Breast epithelium (tissue), 4 donors: ENCODE data around the gene COX5B. TPM values are rescaled to one million over a fixed set of nuclear protein-coding genes. Genes with fewer than 3 reads are reported as not detected.

Experiments
- DNase-seq, 2 donors: peaks; one replicate each; pipeline ENCODE4 v3.0.0-alpha.2; 2019; ENCODE audit warnings: low spot score in 2 of 2
- H3K27ac ChIP-seq, 2 donors: fragments of 200-600 bp; sonication (generic) in 1 of 2; one replicate each; pipeline ENCODE4 v1.5.1; 2016 to 2019; ENCODE audit warnings: mild to moderate bottlenecking in 1 of 2
- H3K27me3 ChIP-seq, 2 donors: fragments of 200-600 bp; sonication (generic) in 1 of 2; one replicate each; pipeline versions ENCODE4 v1.5.1 to v1.6.0; 2017 to 2019; ENCODE audit warnings: control low read depth in 1 of 2, mild to moderate bottlenecking in 1 of 2
- H3K36me3 ChIP-seq: fragments of 200-600 bp; one replicate; pipeline ENCODE4 v1.5.1; 2019
- H3K4me1 ChIP-seq, 2 donors: fragments of 200-600 bp; sonication (generic); one replicate each; pipeline ENCODE4 v1.5.1; 2016 to 2019; ENCODE audit warnings: control low read depth in 1 of 2
- H3K4me3 ChIP-seq, 3 donors: fragments of 200-600 bp; sonication (generic); 1 replicate in 2 of 3; 2 replicates in 1 of 3; pipeline ENCODE4 v1.5.1; 2016 to 2019; ENCODE audit warnings: mild to moderate bottlenecking in 3 of 3, moderate library complexity in 2 of 3
- H3K9me3 ChIP-seq, 2 donors: fragments of 200-600 bp; sonication (generic) in 1 of 2; one replicate each; pipeline ENCODE4 v1.5.1; 2016 to 2019; ENCODE audit warnings: control low read depth in 1 of 2
- POLR2A ChIP-seq: fragments of 450-650 bp; IDR thresholded peaks from one replicate; pipeline ENCODE4 v1.6.1; 2016; ENCODE audit warnings: antibody characterized with exemption, mild to moderate bottlenecking, moderate library complexity
- POLR2AphosphoS5 ChIP-seq, 3 donors: sonication (generic); formaldehyde crosslinking; IDR thresholded peaks; one replicate each; pipeline ENCODE4 v1.6.1; 2017; ENCODE audit warnings: antibody characterized with exemption in 3 of 3
- intact Hi-C: fragments of 100-400 bp; cut with DNase I; formaldehyde crosslinking; loops from one replicate; pipeline ENCODE4 v1.15.1; 2023; ENCODE audit warnings: low total_unique reads
- total RNA-seq, 3 donors: library from RNA; depleted of rRNA; stranded (reverse); fragments of >200 nt; gene quantifications; one replicate each; pipeline ENCODE4 v1.1.0, GENCODE V29; 2016
- TF ChIP-seq, protein P1 (sequence below), 3 donors: fragments of 450-650 bp; IDR thresholded peaks; one replicate each; pipeline ENCODE4 v1.5.1; 2016 to 2017; ENCODE audit warnings: antibody characterized with exemption in 3 of 3, mild to moderate bottlenecking in 3 of 3, moderate library complexity in 3 of 3

The COX5B gene
- total RNA-seq, 3 donors from 2014 or later: 352 to 396 (median 362) TPM

GRCh38 chr2:97673182-97673914 lies 27.5 kb downstream of the COX5B start:
- no peak for DNase-seq
- Histone ChIP-seq H3K36me3 (no peaks in the 10 kb centered on the region), H3K27ac (no peak overlapping the region), H3K27me3 (no peaks in the 10 kb centered on the region), H3K4me3 (no peak overlapping the region), H3K4me1 (no peaks in the 10 kb centered on the region), H3K9me3 (no peaks in the 10 kb centered on the region)
- intact Hi-C loops: no loop called here
- TF ChIP-seq, protein P1, sequence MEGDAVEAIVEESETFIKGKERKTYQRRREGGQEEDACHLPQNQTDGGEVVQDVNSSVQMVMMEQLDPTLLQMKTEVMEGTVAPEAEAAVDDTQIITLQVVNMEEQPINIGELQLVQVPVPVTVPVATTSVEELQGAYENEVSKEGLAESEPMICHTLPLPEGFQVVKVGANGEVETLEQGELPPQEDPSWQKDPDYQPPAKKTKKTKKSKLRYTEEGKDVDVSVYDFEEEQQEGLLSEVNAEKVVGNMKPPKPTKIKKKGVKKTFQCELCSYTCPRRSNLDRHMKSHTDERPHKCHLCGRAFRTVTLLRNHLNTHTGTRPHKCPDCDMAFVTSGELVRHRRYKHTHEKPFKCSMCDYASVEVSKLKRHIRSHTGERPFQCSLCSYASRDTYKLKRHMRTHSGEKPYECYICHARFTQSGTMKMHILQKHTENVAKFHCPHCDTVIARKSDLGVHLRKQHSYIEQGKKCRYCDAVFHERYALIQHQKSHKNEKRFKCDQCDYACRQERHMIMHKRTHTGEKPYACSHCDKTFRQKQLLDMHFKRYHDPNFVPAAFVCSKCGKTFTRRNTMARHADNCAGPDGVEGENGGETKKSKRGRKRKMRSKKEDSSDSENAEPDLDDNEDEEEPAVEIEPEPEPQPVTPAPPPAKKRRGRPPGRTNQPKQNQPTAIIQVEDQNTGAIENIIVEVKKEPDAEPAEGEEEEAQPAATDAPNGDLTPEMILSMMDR (IDR thresholded peaks at IDR 0.05): no peak

GRCh38 chr2:97673915-97674283 lies 28.0 kb downstream of the COX5B start:
- Histone ChIP-seq H3K4me3 (no peak overlapping the region), H3K27me3 (no peaks in the 10 kb centered on the region), H3K4me1 (no peaks in the 10 kb centered on the region), H3K9me3 (no peaks in the 10 kb centered on the region), H3K36me3 (no peaks in the 10 kb centered on the region), H3K27ac (no peak overlapping the region)
- intact Hi-C loops: no loop called here
- DNase-seq: no peak
- TF ChIP-seq, protein P1 (IDR thresholded peaks at IDR 0.05): no peak
- TF ChIP-seq POLR2AphosphoS5 (IDR thresholded peaks at IDR 0.05) (no peak), POLR2A (no peak)

DNA sequence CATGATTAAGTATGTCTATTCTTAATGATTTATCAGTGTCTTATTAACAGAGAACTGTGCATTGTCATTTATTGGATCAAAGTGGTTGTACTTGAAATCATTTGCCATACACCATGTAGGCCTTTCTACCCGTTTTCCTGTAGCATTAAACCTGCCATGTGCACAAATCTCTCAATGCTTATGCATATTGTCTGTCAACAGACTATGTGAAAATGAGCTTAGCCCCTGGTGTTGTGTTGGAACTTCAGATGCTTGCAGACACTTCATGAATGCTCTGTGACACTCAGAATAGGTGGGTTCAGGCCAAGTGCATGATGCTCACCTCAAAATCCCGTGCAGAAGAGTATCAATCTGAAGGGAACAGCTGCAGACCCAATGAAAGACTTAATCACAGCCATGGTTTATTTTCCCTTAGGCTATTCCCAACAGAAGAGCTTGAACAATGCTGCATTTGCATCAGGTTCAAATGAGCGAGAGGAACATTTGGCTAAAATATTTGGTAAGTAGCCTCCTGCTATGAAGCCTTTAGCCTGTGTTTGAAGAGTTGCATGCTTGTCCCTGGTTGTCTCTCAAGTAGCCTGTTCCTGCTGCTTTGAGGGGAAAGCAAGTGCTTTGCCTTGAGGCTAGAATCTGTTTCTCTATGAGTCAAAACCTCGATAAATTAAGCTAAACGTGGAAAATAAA lies 29.7 kb downstream of the COX5B start:
- Histone ChIP-seq H3K4me1 (no peaks in the 10 kb centered on the region), H3K9me3 (no peaks in the 10 kb centered on the region), H3K27me3 (no peaks in the 10 kb centered on the region), H3K27ac (no peak overlapping the region), H3K36me3 (no peaks in the 10 kb centered on the region), H3K4me3 (no peak overlapping the region)
- DNase-seq: no peak
- TF ChIP-seq, protein P1 (IDR thresholded peaks at IDR 0.05): no peak
- TF ChIP-seq POLR2AphosphoS5 (IDR thresholded peaks at IDR 0.05) (no peak), POLR2A (no peak)
- intact Hi-C loops: no loop called here

- Histone ChIP-seq H3K27ac (no peak overlapping the region), H3K4me3 (no peak overlapping the region), H3K27me3 (no peaks in the 10 kb centered on the region), H3K4me1 (no peaks in the 10 kb centered on the region), H3K36me3 (no peaks in the 10 kb centered on the region), H3K9me3 (no peaks in the 10 kb centered on the region)
- intact Hi-C loops: no loop called here
- DNase-seq: no peak
- TF ChIP-seq, protein P1 (IDR thresholded peaks at IDR 0.05): no peak
- TF ChIP-seq POLR2A (no peak), POLR2AphosphoS5 (IDR thresholded peaks at IDR 0.05) (no peak)
Measured at GRCh38 chr2:97676620-97677019, 30.8 kb downstream of the COX5B start.

- H3K9me3 ChIP-seq: no peaks in the 10 kb centered on the region
- TF ChIP-seq POLR2AphosphoS5 (IDR thresholded peaks at IDR 0.05): no peak
- TF ChIP-seq, protein P1 (IDR thresholded peaks at IDR 0.05): no peak
- no peak for TF ChIP-seq POLR2A
- no peaks in the 10 kb centered on the region for H3K4me1 ChIP-seq
- no peak overlapping the region for H3K4me3 ChIP-seq
- no peaks in the 10 kb centered on the region for H3K36me3 ChIP-seq
- no peaks in the 10 kb centered on the region for H3K27me3 ChIP-seq
- H3K27ac ChIP-seq: no peak overlapping the region
- intact Hi-C loops: no loop called here
- DNase-seq: no peak
Measured at GRCh38 chr2:97677480-97677879, 31.6 kb downstream of the COX5B start.
